Measurements from ENCODE around the gene NAT10.

DNA sequence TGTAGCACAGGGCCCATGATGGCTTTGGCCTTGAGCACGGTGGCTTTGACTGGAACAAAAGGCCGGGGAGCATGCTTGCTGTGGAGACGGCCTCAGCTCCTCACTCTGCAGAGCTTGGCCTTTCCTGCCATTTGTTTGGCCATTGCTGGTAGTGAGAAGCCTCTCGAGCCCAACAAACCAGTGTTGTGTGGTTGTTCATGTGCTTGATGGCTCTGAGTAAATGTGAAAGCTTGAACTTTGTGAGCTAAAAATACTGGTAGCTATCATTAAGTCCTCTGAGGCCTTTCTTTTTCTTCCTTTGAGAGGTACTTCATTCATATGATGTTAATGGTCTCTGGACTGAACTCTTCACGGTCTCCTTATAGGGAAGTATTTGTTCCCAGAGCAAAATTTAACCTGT is 39.6 kb downstream of the NAT10 start:
- TF ChIP-seq, protein P1, sequence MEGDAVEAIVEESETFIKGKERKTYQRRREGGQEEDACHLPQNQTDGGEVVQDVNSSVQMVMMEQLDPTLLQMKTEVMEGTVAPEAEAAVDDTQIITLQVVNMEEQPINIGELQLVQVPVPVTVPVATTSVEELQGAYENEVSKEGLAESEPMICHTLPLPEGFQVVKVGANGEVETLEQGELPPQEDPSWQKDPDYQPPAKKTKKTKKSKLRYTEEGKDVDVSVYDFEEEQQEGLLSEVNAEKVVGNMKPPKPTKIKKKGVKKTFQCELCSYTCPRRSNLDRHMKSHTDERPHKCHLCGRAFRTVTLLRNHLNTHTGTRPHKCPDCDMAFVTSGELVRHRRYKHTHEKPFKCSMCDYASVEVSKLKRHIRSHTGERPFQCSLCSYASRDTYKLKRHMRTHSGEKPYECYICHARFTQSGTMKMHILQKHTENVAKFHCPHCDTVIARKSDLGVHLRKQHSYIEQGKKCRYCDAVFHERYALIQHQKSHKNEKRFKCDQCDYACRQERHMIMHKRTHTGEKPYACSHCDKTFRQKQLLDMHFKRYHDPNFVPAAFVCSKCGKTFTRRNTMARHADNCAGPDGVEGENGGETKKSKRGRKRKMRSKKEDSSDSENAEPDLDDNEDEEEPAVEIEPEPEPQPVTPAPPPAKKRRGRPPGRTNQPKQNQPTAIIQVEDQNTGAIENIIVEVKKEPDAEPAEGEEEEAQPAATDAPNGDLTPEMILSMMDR (IDR thresholded peaks at IDR 0.05): no peak
- TF ChIP-seq POLR2AphosphoS5 (IDR thresholded peaks at IDR 0.05) (no peak), POLR2A (IDR thresholded peaks at IDR 0.05; ENCODE audit: low read depth) (no peak)

All from esophagus muscularis mucosa (tissue), 3 donors.